Colon (tissue), 2 donors: Measurements from ENCODE around the gene COBLL1.
"Not testable (repeated sequence)": the region's sequence is repeated elsewhere in the genome, so short reads cannot be mapped to it uniquely, and the experiment has no call there.

ENCODE experiments used
- FAIRE-seq: peaks from 2 replicates; lab custom pipeline; 2012; peaks lifted over from hg19 to GRCh38; lab: Jason Lieb, UNC
- donor health status: control.
- donor health status: control.

Gene COBLL1

DNA sequence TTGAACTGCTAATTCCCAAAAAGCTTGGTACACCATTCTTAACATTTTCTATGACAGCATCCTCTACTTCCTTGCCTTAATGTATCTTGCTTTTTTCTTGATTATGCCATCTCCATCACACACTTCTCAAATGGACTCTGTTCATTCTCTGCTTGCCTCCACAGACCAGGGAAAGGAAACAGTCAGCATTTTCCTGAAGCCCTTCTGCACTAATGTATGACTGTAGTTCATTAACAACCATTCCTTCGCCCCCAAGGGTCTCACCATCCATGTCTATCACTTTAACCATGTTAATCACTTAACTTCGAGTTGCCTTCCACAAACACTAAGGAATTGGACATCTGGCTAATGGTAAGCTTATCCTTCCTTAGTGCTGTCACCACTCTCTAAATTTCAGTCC is 54.8 kb downstream of the COBLL1 start:
- no peak for FAIRE-seq

DNA sequence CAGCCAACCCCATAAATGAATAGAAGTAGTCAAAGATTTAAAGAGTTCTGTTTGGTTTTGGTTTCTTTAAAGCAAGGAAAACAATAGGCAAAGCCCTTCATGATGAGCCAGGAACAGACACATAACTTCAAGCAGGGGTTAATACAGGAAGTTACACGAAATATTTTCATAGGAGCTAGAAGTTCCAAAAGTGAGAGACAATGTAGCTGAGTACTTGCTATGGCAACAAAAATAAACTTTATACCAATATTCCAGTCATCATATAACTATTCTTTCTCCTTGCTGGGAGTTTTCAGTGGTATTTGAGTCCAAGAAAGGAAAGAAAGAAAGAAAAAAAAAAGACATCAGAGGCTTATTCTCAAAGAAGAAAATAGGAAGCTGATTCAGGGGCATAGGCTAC is 56.2 kb downstream of the COBLL1 start:
- FAIRE-seq: no peak

DNA sequence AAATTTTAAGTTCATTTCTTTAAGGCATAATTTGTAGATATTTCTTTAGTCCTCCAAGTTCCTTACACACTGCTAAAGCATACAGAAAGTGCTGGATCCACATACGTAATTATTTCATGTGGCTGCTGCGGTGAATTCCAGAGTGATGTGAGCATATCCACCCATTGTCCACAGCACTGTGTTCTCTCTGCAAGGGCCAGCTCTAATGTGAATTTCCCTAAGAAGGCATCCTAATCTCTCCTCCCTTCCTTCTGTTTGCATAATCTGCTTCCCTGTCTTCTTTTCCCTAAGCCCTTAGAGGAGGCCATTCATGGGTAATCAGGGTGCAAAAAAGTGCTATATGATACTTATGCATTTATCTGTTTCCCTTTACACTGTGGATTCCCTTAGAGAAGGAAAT is 57.2 kb downstream of the COBLL1 start:
- no peak for FAIRE-seq

DNA sequence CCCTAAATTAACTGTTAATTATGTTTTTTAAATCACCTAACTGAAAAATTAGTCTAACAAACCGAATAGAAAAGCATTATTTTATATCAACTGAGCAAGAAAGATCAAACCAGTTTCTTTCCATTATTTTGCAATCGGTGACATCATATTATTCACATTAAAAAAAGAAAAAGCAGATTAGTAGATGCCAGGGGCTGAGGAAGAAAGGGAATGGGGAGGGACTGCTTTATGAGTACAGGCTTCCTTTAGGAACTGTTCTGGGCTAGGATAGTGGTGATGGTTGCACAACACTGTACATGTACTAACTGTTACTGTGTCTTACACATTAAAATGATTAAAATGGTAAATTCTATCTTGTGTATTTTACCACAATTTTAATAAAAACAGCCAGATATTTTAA is 59.3 kb downstream of the COBLL1 start:
- no peak for FAIRE-seq

DNA sequence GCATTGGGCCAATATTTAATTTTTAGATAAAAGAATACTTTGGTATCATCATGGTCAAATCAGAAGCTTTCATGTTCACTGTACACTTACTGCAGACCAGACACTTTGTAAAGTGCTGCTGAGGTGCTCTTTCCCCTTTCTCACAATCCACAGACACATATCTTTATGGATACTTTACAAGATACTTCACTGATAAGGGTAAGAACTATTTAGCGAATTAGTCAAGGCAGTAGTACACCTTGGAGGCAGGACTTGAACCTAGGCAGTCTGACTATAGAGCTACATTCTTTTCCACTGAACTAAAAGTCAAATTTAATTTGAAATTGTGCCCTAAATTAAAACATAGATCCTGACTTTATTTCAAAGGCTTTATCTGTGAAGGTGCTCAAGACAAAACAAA is 60.2 kb downstream of the COBLL1 start:
- no peak for FAIRE-seq

DNA sequence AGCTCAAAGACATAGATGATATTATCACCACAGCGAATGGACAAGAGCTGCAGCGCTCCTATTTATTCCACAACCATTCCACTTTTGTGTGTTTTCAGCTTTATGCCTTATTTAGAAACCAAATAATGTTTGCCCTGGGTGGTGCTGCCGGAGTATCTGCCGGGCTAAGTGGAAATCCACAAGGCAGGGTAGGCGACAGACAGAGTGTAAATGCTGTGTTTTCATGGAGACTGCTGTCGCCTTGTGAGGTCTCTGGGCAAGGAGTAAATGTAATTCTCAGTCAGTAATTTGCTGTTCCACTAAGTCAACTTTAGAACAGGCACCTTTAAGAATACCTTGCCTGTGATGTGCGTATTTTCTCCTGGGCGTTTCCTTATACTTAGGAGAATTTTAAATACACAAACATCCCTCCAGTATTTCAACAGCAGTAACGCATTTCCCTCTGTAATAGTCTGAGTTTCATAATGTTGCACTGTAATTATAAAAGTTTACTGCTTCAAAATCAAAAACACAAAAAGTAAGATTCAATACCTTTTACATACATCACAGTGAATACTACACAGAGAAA is 60.9 kb downstream of the COBLL1 start:
- no peak for FAIRE-seq

DNA sequence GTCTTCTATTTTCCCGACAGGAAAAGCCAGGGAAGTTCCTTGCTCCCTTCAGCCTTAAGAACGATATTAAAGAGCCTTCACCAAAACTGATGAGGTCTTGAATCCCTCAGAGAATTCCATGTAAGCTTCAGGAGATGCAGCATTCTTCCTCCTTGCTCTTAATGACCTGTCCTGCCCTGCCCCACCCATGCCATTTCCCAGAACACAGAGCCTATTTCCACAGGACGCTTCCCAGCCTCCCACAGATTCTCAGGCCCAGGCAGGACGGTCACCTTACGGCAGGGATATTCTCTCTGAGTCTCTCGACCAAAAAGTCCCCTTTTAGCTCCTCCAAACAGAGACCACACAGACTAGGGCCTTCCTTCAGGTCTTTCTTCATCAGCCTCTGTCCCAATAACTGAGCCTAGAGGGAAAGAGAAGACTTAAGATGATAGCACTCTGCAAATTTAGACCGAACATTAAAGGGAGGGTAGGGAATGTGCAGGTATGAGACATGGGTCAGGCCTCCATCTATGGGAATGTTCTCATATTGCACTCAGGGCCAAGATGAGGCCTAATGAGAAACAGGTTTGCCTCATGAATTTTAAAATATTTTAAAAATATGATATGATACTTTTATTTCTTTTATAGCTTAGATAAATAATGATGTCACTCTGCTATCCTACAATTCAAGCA is 62.1 kb downstream of the COBLL1 start:
- FAIRE-seq: no peak

DNA sequence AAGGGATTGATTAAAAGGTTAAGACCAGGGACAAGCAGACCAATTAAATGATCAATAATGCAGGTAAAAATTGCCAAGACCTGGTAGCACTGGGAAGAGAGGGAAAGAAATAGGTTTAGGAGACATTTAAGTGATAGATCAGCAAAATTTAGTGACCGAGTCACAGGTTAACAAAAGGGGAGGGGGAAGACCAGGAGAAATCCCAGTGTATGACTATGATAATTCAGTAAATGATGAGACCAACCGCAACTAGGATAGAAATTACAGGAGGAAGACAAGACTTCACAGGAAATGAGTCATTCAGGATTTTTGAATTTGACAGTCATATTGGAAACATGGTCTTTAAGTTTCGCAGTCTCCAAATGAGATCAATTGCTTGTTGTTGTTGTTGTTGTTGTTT is 62.9 kb downstream of the COBLL1 start:
- FAIRE-seq: no peak

DNA sequence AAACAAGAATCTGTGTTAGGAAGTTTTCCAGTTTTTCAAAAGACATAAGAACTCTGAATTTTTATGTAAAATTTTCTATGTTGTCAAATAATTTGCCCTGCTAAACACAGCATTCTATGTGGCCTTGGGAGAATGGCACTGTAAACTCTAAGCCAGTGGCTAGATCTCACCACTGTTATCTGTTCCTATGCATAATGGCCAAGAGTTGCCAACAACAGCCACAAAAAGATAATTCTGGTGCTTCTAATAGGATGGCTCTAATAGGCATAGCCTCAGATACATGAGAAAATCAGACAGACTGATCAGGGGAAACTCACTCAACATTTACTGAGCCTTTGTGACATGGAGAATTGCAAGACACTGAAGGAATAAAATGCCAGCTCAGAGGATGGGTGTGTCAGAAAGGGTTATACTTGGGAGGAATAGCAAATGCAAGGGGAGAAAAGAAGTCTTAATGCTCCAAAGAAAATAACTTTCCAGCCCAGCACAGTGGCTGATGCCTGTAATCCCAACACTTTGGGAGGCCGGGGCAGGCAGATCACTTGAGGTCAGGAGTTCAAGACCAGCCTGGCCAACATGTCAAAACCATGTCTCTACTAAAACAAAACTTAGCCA is 63.7 kb downstream of the COBLL1 start:
- no peak for FAIRE-seq

DNA sequence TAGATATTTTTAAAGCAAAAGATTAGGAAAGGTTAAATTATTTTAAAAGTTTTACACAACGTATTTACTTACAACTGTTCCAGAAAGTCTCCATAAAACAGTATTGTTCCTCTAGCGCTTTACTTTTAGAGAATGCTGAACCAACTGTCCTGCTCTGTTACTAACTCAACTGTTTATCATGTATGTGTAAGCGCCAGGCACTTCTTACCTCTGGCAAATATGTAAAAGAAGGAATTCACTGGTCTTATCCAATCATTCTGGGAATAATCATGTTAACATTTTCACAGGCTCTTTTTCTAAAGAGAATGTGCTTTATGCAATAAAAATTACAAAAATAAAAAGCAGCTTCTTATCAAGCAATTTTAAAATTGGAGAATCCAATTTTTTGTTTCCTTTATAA is 68.0 kb downstream of the COBLL1 start:
- no peak for FAIRE-seq

DNA sequence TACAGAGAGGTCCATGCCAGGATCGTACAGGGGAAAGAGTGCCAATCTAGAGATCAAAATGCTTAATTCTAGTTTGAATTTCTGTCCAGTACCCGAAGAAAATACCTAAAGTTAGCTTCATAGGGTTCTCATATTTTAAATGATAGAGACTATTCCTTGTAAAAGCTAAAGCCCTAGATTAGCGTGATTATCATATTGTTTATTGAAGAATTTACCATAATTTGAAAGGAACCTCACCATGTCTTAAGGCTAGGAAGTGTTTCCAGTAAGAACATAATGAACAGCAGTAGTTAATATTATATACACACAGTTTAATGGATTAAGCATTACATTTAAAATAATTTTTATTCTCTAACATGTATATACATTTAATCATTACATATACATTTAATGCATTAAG is 68.5 kb downstream of the COBLL1 start:
- no peak for FAIRE-seq

DNA sequence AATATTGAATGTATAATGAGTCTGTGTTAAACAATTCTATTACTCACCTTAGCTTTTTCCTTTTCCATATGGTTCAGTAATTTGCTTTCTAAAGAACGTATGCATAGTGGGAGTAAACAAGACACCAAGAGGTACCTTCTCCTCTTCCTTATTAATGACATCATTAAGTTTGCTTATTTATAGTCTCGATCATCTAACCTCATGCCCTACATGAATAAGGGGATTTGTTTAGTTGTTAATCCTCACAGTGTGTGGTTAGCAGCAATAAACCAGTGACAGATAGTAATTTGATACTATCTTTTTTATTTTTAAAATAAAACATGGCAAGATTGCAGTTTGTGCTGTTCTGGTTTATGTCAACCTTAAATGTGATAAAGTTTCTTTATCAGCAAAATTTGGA is 69.7 kb downstream of the COBLL1 start:
- no peak for FAIRE-seq

DNA sequence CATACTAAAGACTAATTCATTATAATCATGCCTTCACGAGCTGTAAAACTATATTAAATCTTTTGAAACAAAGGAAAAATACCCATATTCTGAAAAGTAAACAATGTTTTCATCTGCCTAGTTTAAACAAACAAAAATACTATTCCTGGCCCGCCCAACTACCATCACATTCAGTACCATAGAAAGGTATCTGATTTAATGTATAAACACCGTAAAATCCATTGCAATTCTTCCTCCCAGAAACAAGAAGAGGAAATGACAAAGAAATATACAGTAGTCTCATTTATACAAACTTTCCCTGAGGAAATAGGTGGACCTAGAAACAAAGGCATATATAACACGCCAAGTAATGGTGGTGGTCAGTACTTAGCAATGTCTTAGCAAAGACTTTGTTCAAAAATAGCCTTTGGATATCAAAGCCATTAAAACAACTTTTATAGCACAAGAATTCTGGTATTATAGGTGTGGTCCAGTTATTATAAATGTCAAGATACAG is 71.2 kb downstream of the COBLL1 start:
- FAIRE-seq: no peak

DNA sequence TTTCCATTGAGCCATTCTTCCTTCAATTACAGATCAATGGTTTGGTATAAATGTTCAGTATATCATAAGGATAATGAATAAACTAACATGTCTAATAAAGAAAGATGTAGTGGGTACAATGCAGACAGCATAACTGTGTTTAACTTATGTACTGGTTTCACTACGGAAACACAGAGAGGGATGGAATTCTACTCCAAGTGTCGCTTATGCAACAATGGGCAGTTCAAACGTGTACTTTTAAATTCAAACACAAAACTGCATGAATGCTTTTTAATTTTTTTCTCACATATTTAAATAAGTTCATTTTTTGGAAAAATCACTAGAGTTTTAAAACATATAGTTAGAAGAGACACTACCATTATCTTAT is 74.7 kb downstream of the COBLL1 start:
- FAIRE-seq: no peak

DNA sequence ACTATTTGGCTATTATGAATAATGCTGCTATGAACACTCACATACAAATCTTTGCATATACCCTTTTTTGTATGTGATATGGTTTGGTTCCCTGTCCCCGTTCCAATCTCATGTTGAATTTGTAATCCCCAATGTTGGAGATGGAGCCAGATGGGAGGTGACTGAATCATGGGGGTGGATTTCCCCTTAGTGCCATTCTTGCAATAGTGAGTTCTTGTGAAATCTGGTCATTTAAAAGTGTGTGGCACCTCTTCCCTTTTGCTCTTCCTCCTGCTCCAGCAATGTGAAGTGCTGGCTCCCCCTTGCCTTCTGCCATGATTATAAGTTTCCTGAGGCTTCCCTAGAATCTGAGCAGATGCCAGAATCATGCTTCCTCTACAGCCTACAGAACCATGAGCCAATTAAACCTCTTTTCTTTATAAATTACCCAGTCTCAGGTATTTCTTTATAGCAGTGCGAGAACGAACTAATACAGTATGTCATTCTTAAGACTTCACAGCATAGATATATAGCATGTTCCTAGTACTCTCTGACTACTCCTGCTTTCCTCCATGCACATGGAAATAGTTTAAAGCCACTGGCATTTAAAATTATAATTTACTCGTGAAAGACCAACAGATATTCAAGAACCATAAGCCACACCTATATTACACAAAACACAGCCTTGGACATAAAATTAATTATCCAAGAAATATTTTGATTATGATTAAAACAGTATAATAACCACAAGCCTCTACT is 75.2 kb downstream of the COBLL1 start:
- FAIRE-seq: no peak

DNA sequence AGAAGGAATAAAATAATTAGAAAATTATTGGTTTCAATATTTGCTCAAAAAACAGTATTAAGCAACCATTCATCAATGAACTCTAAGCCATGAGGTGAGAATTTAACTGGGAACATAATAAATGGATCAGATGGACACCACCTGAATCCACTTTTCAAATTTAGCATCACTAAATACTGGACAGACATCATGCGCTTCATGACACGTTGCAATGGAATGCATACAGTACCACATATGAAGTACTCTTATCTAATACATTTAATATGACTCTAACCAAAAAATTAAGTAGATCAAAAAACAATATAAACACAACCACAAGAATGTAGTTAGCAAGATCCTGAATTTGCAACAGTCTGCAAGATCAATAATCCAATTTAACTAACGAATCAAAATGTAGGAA is 76.6 kb downstream of the COBLL1 start:
- no peak for FAIRE-seq

DNA sequence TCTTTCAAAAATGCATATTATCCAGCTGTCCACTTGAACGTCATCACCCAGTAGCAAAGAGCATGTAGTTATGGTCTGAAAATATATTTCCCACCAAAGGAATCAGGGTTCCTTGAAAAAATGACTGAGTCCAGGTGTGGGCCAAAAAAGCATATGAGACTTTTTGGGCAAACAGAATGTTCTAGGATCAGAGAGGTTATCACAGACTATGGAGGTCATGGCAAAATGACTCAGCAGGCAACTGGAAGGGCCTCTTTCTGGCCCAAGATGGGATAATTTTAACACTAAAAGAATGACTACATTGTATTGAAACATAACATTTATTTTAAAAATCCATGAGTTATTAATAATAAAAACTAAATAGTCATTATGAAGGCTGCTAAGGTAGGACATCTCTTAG is 77.1 kb downstream of the COBLL1 start:
- FAIRE-seq: no peak

DNA sequence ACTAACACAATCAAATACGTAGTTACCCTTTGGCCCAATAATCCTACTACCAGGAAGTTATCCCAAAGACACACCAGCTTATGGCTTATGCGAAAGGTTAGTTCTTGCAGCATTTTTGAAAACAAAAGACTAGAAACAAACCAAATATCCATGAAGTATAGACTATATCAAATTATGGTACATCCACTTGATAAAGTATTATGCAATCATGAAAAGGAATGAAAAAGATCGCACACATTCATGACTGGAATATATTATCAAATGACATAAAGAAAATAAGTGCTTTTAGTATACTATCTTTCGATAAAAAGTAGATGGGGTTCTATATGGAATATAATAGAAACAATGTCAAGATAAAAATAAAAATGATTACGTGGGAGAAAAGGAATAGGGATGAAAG is 78.2 kb downstream of the COBLL1 start:
- FAIRE-seq: no peak

DNA sequence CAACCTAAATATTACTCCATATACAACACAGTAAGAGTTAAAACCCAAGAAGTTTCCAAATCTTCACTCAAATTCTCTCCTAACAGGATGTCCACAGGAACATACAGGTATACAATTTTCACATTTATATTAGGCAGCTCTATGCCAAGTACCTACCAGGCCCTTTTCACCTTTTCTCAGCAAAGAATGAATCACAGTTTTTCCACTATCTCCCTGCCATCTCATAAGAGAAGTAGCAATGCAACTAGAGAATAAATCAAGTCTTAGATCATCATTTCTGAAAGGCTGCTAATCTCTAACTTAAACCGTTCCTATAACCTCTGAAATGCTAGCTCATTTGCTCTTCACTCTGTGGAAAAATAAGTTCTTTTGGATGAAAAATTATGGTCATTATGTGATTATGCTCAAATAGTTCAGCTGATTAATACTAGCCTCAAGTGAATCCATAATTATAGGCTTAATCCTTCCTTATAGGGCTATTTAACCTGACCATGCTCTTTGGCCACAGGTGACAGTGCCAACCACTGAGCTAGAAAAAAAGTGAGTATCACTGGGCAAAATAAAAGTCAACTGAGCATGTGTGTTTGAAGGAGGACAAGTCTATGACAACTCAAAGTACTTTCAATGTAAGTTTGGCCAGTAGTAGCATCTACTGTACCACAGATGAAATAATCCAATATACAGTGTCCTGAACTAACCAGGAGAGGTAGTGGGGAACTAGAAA is 79.7 kb downstream of the COBLL1 start:
- no peak for FAIRE-seq

DNA sequence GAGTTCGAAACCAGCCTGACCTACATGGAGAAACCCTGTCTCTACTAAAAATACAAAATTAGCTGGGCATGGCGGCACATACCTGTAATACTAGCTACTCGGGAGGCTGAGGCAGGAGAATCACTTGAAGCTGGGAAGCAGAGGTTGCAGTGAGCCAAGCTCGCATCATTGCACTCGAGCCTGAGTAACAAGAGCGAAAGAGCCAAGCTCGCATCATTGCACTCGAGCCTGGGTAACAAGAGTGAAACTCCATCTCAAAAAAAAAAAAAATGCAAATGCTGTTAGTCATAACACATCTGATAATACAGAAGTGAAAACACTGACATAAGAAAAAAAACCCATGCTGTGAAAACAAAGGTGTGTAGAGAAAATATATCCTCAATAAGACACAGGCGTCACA is 80.4 kb downstream of the COBLL1 start:
- not testable (repeated sequence) for FAIRE-seq

DNA sequence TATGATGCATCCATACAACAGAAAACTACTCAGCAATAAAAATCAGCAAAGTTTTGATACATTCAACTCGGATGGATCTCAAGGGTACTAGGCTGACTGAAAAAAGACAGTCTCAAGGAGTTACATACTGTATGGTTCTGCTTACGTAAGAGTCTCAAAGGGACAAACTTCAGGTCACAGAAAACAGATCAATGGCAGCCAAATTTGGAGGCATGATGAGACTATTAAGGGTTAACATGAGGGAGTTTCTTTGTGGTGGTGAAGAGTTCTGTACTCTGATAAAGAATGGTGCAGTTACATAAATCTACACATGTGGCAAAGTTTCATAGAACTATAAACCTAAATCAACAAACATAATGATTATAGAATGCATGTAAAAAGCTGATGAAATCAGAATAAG is 81.4 kb downstream of the COBLL1 start:
- FAIRE-seq: no peak

DNA sequence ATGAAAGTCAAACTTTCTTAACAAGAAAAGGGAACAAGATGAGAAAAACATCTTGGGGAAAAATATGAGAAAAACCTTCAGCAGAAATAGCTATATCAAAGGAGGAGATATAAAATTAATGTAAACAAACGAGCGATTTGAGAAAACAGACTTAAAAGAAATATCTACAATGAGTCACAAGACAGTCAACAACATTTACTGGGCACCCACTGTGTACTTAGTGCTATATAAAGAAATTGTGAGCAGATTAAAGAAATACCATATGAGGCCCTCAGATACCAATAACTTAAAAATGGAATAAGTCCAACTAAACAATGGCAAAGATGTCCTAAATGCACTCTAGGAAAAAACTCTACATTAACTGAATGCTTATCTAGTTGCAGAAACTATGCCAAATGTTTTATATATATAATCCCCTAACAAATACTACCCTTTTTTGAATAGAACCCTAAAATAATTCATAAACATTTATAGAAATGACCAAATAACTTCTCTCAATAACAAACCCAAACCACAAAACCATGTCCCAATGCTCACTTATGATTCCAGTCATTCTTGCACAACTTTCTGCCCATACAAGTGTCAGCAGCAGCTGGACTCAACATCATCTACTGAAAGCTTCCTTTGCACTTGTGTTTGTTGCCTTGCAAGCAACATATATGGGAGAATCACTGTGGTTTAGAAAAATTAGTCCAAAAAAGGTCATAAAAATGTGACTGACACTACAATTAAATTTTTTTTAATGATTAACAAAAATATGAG is 83.5 kb downstream of the COBLL1 start:
- no peak for FAIRE-seq
